ENCODE data around the gene PYROXD2. TPM values are rescaled to one million over a fixed set of nuclear protein-coding genes. Genes with fewer than 3 reads are reported as not detected.
"Not testable (repeated sequence)": the region's sequence is repeated elsewhere in the genome, so short reads cannot be mapped to it uniquely, and the experiment has no call there.

The PYROXD2 gene
- total RNA-seq, 2 donors from 2014 or later: 6.1 to 6.6 TPM

- ATAC-seq (no peak), DNase-seq (no peak)
- intact Hi-C loops (cut with DNase I): no loop called here
Observed at GRCh38 chr10:98402931-98403718, 11.9 kb downstream of the PYROXD2 start.

DNA sequence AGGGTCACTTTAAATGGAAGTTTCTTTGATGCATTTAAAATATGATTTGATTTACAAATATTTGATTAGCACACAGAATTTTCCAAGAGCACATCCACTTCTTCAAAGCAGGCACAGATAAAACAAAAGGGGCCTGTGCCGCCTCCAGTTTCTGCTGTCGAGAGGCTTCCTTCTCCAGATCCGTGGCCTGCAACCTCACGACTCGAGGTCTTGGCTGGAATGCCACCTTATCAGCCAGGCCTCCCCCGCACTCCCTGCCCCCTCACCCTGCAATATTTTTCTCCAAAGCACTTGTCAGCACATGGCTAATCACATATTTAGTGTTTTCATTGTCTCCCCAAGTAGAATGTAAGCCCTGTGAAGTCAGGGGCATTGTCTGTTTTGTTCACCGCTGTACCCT, 12.5 kb downstream of the PYROXD2 start:
- ATAC-seq: no peak
- intact Hi-C loops (cut with DNase I): no loop called here
- DNase-seq: no peak

- ATAC-seq (no peak), DNase-seq (no peak)
- intact Hi-C loops (cut with DNase I): no loop called here
Observed at GRCh38 chr10:98400482-98400881, 14.5 kb downstream of the PYROXD2 start.

GRCh38 chr10:98399784-98400183, 15.2 kb downstream of the PYROXD2 start:
- no peak for ATAC-seq
- intact Hi-C loops (cut with DNase I): no loop called here
- no peak for DNase-seq

- ATAC-seq: no peak
- no peak for DNase-seq
- intact Hi-C loops (cut with DNase I): no loop called here
Observed at GRCh38 chr10:98397089-98397600, 17.8 kb downstream of the PYROXD2 start.

- no peak for ATAC-seq
- intact Hi-C loops (cut with DNase I): no loop called here
- no peak for DNase-seq
Observed at GRCh38 chr10:98396096-98397063, 18.6 kb downstream of the PYROXD2 start.

GRCh38 chr10:98394851-98395440, 20.0 kb downstream of the PYROXD2 start:
- DNase-seq (no peak), ATAC-seq (no peak)
- intact Hi-C loops (cut with DNase I): no loop called here

DNA sequence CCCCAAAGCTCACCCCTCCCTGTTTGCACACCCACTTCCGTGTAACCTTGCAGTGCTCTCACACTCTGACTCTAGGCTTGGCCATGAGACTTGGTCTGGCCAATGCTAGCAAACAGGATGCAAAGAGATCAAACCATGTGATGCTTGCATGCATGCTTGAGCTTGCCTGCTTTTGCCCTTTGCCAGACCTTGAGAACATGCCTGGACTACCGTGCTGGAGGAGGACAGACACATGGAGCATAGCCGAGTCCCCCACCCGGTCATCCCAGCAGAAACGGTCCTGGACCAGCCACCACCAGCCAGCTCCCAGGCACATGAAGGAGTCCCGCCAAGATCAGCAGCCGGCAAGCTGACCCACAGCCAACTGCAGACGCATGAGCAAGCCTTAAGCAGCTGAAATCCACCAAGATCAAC, 23.4 kb downstream of the PYROXD2 start:
- peak; percentile 72 for DNase-seq
- intact Hi-C loops (cut with DNase I): no loop called here

DNA sequence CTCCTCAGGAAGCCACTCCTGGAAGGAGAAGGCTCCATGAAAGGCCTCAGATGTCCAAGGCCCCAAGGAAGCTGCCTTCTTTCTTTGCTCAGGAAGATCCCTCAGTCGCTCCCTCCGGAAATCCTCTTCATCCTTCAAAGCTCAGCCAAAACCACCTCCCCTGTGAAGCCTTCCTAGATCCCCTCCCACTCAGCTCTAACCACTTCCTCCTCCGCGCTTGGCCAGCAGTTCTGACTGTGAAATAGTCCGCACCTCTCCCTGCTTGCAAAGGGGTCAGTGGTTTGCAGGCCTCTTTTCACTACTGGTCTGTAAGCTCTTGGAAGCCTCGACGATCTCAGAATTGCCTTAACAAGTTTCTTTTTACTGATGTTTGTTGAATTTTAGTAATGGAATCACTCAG, 23.9 kb downstream of the PYROXD2 start:
- DNase-seq (no peak), ATAC-seq (peak in 1 of 2 donors; percentile 13)
- intact Hi-C loops (cut with DNase I): no loop called here

More for the DNA sequence above, 23.4 kb downstream of the PYROXD2 start:
- peak; percentile 42 to 65 for ATAC-seq

DNA sequence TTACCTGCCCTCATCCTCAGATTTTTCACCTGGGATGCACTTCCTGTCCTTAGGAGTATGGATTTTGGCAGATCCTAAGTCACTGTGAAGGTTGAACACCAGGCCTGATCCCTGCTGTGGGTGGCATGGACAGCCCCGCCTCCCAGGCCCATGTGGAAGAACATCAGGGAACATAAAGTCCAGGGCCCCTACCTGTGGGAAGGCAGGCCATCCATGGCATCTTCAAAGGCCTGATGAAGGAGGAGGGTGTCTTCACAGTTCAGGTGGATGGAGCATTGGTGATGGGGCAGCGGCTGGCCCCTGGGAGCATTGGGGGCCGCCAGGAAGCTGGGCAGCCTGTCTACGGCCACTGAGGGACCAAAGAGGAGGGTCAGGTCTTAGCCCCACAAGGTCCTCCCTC, 24.6 kb downstream of the PYROXD2 start:
- DNase-seq (no peak), ATAC-seq (no peak)
- intact Hi-C loops (cut with DNase I): no loop called here

GRCh38 chr10:98389398-98389797, 25.6 kb downstream of the PYROXD2 start:
- intact Hi-C loops (cut with DNase I): no loop called here
- no peak for ATAC-seq
- no peak for DNase-seq

- intact Hi-C loops (cut with DNase I): no loop called here
- ATAC-seq (no peak), DNase-seq (no peak)
Observed at GRCh38 chr10:98388101-98388655, 26.8 kb downstream of the PYROXD2 start.

DNA sequence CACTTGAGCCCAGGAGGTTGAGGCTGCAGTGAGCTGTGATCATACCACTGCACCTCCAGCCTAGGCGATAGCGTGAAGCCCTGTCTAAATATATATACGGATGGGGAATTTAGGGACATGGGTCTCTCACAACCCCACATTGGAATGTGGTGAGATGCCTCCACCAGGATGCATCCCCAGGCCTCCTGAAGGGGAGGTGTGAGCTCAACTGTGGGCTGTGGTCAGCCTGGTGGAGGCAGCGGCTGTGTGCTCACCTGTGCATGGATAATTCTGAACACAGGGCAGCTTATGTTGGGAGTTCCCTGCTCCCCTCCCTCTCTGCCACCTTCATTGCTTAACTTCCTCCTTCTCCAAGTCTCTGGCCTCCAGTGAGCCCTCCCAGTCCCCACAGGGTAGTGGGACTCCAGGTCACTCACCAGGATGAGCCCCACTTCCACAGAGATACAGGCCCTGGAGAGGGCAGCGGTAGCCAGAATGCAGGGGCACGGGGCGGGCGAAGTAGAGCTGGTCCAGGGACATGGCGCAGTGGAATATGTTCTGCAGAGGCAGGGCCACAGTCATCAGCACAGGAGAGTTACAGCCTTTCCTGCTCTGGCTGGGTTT, 30.4 kb downstream of the PYROXD2 start:
- ATAC-seq: no peak
- no peak for DNase-seq
- intact Hi-C loops (cut with DNase I): no loop called here

DNA sequence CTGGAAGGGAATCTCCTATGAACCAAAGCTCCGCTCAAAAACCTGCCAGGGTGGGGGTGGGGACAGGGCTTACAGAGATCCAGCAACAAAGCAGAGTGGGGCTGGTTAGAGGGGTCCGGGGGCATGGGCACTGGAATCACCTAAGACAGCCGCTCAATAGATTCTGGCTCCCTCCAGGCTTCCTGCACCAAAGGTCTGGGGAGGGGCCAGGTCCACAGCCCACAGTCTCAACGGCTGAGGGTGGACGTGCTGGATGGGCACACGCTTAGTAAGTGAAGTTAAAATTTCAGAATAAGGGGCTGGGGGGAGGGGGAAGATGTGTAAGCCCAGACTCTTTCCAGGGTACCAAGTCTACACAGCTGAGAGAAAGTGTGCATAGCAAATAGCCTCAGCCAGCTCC, 31.1 kb downstream of the PYROXD2 start:
- DNase-seq: no peak
- intact Hi-C loops (cut with DNase I): no loop called here
- no peak for ATAC-seq

GRCh38 chr10:98383134-98383667, 31.8 kb downstream of the PYROXD2 start:
- ATAC-seq; DNase-seq; intact Hi-C loops (cut with DNase I): not testable (repeated sequence)

DNA sequence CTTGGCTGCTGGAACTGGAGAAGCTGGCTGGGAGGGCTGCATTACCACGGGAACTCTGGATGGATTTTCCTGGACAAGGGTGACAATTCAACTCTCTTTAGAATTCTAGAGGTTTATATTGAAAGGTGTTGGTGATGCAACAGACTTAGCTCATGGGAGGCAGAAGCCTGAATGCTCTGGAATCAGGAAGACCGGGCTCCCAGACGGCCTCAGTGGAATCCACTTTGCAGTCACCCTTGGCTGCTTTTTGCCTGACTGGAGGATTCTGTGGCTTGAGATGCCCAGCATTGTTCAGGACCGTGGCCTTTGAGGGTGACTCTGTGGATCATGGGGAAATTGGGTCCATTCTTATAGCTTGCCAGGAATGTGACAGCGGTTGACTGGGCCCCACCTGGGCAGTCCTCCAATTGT, 32.3 kb downstream of the PYROXD2 start:
- intact Hi-C loops (cut with DNase I): no loop called here
- ATAC-seq: no peak
- no peak for DNase-seq

DNA sequence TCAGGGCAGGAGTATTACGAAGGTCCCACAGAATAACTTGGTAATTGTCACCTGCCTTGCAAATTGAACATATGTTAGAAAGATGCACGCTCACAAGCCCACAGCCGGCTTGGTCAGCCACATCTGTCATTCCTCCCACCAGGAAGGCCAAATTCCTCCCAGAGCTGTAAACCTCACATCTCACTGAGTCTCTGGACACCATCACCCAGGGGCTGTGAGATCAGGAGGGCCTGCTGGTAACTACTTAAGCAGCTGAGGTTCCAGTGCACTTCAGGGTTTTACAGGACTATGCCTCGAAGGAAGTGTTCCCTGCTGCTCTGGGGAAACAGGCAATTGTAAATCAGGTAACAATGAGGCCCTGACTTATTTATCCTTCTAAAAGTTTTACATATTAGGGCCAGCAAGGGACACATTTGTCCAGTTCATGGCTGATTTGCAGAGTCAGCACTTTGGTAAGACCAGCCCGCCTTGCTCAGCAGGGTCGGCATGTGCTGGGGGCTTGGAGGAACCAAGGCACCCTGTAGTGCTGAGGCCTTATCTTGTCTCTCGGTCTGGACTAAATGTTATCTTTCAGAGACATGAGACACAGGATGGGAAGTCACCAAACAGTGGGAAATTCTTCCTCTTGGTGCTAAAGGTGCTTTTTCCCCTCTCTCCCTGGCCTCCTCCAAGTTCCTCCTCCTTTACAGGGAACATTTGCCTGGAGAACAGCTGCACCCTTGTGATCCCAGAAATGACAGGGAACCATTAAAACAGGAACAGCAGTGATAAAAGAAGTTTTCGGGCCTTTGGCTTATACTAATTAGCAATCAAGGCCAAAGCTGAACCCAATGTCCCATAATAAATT, 34.3 kb downstream of the PYROXD2 start:
- no peak for ATAC-seq
- no peak for DNase-seq
- intact Hi-C loops (cut with DNase I): no loop called here

GRCh38 chr10:98378722-98379121, 36.3 kb downstream of the PYROXD2 start:
- intact Hi-C loops (cut with DNase I): no loop called here
- ATAC-seq (no peak), DNase-seq (no peak)
